Measurements from ENCODE around the gene CELA1. TPM values are rescaled to one million over a fixed set of nuclear protein-coding genes. Genes with fewer than 3 reads are reported as not detected.

The CELA1 gene
- total and polyA plus RNA-seq, 2 of the 13 experiments (the other 11 are each of a cell fraction or from before 2014, with no cell fraction given): not detected

- no peaks in the 10 kb centered on the region for H3K79me2 ChIP-seq (ENCODE audit: insufficient read depth, low read length)
- TF ChIP-seq DBP (CRISPR knock-in tag; IDR thresholded peaks at IDR 0.05; ENCODE audit: not compliant biosample characterization) (no peak), NR1H2 (CRISPR knock-in tag; IDR thresholded peaks at IDR 0.05; ENCODE audit: borderline replicate concordance, low read depth) (no peak), CREBL2 (CRISPR knock-in tag; IDR thresholded peaks at IDR 0.05; ENCODE audit: borderline replicate concordance) (no peak), ZNF670 (CRISPR knock-in tag; IDR thresholded peaks at IDR 0.05; ENCODE audit: borderline replicate concordance) (no peak), ZNF710 (CRISPR knock-in tag; IDR thresholded peaks at IDR 0.05; ENCODE audit: borderline replicate concordance) (no peak), CEBPB (IDR thresholded peaks at IDR 0.05; ENCODE audit: borderline replicate concordance, low read depth, low read length) (no peak), ZNF770 (CRISPR knock-in tag; IDR thresholded peaks at IDR 0.05) (no peak), ZNF136 (CRISPR knock-in tag; IDR thresholded peaks at IDR 0.05; ENCODE audit: low read depth) (no peak), ZBTB25 (CRISPR knock-in tag; IDR thresholded peaks at IDR 0.05) (no peak)
- TF ChIP-seq, protein P1, sequence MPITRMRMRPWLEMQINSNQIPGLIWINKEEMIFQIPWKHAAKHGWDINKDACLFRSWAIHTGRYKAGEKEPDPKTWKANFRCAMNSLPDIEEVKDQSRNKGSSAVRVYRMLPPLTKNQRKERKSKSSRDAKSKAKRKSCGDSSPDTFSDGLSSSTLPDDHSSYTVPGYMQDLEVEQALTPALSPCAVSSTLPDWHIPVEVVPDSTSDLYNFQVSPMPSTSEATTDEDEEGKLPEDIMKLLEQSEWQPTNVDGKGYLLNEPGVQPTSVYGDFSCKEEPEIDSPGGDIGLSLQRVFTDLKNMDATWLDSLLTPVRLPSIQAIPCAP (CRISPR knock-in tag; IDR thresholded peaks at IDR 0.05; ENCODE audit: low read depth): no peak
- POLR2A ChIA-PET: no interaction called here
- WGBS (ENCODE audit: low lambda C conversion rate): 63% methylated on average over 4 of the region's 5 CpGs
- no peak overlapping the region for H3K9ac ChIP-seq (ENCODE audit: insufficient read depth, low read depth, low read length)
- no peaks in the 10 kb centered on the region for H3K36me3 ChIP-seq (replicated peaks in 1 of 2; ENCODE audit: control insufficient read depth in 1 of 2, insufficient read depth in 2 of 2, low read length in 2 of 2)
- H3K4me3 ChIP-seq (replicated peaks in 1 of 3; ENCODE audit: insufficient read depth in 1 of 3, low read depth in 2 of 3, low read length in 3 of 3): no peak overlapping the region
- no peak for ATAC-seq
- peaks cover 6% of the 10 kb centered on the region for H3K4me1 ChIP-seq (ENCODE audit: insufficient read depth, low read length)
- H3K27me3 ChIP-seq (ENCODE audit: control insufficient read depth in 1 of 2, insufficient read depth in 2 of 2, low read length in 2 of 2): peaks cover 0 to 2% of the 10 kb centered on the region in 2 experiments; a peak in 2 of 5 replicates
- in situ Hi-C loops (cut with HindIII; ENCODE audit: extremely low pct_ligation_motif_present, low pct_unique_long_range_greater_than_20kb) (no loop called here), intact Hi-C loops (cut with micrococcal nuclease; ENCODE audit: unreplicated experiment) (loop anchor here (10.0 kb wide), 1 partner anchor 584 kb away; the partner anchor contains the start of gene ATF1)
- BruUV-seq (replicated peaks): no TSS peak
- H4K20me1 ChIP-seq (ENCODE audit: insufficient read depth, low read length): no peaks in the 10 kb centered on the region
- no peaks in the 10 kb centered on the region for H3K9me3 ChIP-seq (ENCODE audit: low read length)
- FAIRE-seq: no peak
- no peak for DNase-seq (ENCODE audit: low spot score)
- H3K4me2 ChIP-seq (ENCODE audit: low read depth, low read length): no peak overlapping the region
- H3K27ac ChIP-seq (ENCODE audit: extremely low read length, insufficient read depth, low read length): no peak overlapping the region
- CTCF ChIA-PET (ENCODE audit: low intra/inter-chr PET ratio, low total read pairs): no interaction called here
- no peak overlapping the region for H2AFZ ChIP-seq (ENCODE audit: low read length)
These were observed 2.5 kb upstream of the CELA1 start for GRCh38 chr12:51349026-51349425.

Data from HepG2 (cell line).